Suprapubic skin (tissue), 3 donors: Measurements from ENCODE around the gene VTI1A.
"Not testable (repeated sequence)": the region's sequence is repeated elsewhere in the genome, so short reads cannot be mapped to it uniquely, and the experiment has no call there.

Source experiments
- CTCF ChIP-seq, 2 donors: fragments of 200-600 bp in 1 of 2; fragments of 450-650 bp in 1 of 2; sonication (generic) in 1 of 2; IDR thresholded peaks; one replicate each; pipeline ENCODE4 v1.5.1; 2016 to 2019; ENCODE audit warnings: antibody characterized with exemption in 2 of 2, mild to moderate bottlenecking in 1 of 2, moderate library complexity in 1 of 2
- POLR2AphosphoS5 ChIP-seq, 3 donors: sonication (generic); formaldehyde crosslinking; IDR thresholded peaks; one replicate each; pipeline ENCODE4 v1.6.1; 2017; ENCODE audit warnings: antibody characterized with exemption in 3 of 3

GRCh38 chr10:112731450-112731849, 284.4 kb downstream of the VTI1A start:
- not testable (repeated sequence) for TF ChIP-seq CTCF, POLR2AphosphoS5 (IDR thresholded peaks at IDR 0.05)
